Measurements from ENCODE around the gene FKBP6.
"Not testable (repeated sequence)": the region's sequence is repeated elsewhere in the genome, so short reads cannot be mapped to it uniquely, and the experiment has no call there.

FKBP6 gene

DNA sequence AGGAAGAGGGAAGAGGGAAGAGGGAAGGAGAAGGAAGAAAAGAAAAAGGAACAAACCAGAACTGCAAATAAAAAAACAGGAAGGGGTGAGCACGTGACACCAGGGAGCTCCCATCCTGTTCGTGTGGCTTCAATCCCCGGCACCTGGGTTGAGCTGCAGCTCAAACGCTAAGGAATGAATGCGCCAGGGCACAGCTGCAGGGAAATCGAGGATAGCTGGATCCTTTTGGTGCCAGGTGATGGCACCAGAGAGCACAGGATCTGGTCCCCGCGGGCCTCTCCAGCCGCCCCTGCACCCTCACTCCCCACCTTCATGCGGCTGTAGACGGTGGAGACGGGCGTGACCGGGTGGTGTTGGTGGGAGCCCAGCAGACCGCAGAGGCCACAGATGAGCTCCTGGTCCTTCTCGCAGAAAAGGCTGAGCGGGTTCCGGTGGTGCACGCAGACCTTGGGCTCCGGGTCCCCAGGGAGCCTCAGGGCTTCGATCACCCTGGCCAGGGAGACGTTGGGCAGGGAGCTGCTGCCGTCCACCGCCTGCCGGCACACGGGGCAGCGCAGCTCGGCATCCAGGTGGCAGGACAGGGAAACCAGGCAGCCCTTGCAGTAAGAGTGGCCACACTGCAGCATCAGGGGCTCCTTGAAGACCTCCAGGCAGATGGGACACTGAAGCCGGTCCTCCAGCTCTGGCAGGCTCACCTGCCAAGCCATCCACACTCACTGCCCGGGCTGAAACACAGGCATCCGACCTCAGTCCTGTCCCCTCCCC is 3.7 kb upstream of the FKBP6 start:
- peak; percentile 95 for DNase-seq

DNA sequence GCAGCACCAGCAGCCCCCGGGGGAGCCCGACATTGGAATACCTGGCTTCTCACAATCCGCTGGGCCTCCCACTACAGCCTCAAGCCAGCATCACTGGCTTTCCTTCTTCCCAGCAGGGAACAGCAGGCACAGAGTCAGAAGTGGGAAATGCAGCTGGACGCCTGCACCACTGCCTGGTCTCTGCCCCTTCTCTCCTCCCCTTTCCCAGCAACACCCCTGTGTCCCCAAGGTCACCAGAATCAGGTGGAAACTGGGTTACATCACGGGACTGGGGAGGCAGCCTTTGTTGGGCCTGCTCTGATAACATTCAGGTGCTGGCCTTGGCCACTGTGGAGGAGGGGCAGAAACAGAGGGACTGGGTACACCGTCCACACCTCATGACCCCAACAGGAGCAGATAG is 2.5 kb upstream of the FKBP6 start:
- DNase-seq: not testable (repeated sequence)

DNA sequence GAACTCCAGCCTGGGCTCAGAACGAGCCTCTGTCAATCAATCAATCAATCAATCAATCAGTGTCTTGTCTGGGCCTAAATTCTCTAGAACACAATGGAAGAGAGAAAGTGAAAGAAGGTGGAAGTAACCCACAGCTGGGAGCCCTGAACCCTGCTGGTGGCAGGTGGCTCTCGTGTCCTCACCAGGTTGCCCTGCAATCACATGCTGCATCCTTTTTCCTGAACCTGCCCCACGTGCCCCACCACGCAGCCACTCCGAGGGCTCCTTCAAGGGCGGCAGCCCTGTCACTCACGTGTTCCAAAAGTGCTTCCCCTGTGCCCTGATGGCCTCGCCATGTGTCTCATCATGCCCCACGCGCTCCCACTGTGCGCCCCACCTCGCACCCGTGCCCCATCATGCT is 512 bp upstream of the FKBP6 start:
- not testable (repeated sequence) for DNase-seq

DNA sequence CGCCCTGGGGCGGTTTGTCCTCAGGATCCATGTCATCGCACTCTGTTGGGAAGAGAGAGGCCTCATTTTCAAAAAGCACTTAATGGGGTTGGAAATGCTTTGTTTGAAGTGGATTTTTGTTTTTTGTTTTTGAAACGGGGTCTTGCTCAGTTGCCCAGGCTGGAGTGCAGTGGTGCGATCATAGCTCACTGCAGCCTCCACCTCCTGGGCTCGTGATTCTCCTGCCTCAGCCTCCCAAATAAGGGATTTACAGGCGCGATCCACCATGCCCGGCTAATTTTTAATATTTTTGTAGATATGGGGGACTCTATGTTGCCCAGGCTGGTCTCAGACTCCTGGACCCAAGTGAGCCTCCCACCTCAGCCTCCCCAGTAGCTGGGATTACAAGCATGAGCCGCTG is 735 bp downstream of the FKBP6 start:
- DNase-seq: no peak

DNA sequence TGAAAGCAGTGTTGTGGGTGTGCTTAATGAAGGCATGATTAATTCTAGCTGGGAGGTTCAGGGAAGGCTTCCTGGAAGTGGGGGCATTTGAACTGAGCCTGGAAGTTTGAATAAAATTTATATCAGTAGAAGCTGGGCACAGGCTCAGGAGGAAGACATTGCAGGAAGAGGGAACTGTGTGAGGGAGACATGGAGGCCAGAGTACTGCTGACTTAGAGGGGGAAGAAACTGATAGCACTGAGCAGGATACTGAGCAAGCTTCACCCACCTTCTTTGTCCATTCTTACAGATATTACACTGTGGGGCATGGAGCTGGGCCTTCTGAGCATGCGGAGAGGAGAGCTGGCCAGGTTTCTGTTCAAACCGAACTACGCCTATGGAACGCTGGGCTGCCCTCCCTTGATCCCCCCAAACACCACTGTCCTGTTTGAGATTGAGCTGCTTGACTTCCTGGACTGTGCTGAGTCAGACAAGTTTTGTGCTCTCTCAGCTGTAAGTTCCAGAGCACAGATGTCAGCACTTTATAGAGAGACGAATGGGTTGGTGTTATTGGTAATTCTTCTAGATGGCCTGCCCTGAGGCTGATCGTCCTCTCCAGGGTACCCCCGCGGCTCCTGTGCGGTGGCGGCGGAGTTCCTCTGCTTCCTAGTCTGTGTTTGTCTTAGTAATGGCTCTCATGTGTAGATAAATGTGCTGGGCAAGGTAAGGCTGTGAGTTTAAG is 2.1 kb downstream of the FKBP6 start:
- no peak for DNase-seq

DNA sequence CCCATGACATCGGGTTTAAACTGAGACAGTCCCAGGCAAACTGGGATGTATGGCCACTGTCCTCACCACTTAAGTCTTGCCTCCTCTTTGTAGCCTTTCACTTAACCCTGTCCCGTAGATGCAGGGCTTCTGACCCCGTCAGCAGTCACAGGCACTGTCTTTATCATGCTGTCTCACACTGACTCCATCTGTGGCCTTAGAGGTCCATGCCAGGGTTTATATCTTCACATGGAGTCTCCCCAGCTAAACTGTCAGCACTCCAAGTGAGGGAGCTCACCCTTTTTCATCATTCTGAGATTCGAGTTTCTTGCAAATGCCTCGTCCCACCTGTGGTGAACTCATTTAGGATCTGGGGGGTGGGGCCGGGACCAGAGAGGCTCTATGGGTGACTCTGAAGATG is 2.8 kb downstream of the FKBP6 start:
- DNase-seq: no peak

DNA sequence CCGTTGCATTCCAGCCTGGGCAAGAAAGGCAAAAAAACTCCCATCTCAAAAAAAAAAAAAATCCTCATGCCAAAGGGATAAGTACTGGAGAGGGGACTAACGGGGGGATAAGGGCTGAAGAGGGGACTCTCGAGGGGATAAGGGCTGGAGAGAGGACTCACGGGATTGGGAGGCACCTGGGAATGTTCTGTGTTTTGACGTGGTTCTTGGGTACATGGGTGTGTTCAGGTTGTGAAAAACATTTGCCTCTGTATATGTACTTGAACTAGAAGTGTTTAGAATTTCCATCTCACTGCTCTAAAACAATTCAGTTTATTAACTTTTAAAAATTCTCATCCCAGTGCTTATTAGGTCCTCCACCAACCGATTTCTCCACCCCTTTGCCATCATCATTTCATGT is 4.5 kb downstream of the FKBP6 start:
- DNase-seq: no peak

DNA sequence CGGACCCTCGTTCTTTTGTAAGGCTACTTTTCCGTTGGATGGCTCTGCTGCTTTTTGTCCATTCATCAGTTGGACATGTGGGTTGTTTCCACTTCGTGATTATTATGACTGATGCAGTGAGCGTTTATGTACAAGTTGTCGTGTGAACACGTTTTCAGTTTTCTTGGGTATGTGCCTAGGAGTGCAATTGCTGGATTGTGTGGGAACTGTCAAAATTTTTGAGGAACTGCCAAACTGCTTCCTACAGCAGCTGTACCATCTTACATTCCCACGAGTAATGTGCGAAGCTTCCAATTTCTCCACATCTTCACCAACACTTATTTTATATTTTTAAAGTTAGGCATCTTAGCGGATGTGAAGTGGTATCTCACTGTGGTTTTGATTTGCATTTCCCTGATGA is 10.4 kb downstream of the FKBP6 start:
- DNase-seq: no peak

DNA sequence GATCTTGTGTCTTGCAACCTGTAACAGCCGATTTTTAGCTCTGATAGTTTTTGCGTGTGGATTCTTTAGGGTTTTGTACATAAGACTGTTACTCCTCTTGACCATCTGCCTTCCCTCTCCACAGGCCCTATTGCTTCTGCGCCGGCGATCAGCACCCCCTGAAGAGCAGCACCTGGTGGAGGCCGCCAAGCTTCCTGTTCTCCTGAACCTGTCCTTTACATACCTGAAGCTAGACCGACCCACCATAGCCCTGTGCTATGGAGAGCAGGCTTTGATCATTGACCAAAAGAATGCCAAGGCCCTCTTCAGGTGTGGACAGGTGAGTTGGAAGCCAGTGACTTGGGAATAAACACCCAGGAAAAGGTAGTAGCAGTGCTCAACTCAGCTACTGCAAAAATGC is 12.6 kb downstream of the FKBP6 start:
- DNase-seq: no peak

DNA sequence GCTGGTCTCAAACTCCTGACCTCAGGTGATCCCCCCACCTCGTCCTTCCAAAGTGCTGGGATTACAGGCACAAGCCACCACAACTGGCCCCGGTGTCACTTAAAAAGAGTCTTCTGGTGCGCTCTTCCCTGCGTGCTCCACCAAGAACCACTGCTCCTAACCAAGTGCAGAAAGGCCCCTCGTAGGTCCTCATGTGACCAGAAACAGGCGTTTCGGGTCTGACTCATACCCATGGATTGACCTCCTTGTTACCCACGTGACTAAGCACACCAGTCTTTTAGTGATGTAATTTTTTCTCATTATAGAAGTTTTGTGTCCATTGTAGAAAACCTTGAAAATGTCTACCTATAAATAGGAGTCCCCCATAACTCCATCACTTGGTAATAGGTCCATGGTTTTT is 13.9 kb downstream of the FKBP6 start:
- DNase-seq: peak; percentile 55

DNA sequence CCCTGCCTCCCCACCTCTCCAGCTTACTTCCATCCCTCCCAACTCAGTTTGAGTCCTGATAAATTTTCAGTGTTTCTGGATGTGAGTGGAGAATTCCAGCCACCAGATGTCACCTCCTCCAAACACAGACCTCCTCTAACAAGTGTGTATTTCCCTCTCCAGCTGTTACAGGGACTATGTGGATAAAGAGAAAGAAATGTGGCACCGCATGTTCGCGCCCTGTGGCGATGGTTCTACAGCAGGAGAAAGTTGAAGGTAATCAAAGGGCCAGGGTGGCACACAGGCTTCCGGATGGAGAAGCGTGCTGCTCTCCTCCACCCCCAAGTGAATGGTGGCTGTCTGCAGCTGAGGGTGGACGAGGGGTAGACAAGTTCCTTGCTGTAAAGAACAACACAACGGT is 14.7 kb downstream of the FKBP6 start:
- peak; percentile 81 for DNase-seq

DNA sequence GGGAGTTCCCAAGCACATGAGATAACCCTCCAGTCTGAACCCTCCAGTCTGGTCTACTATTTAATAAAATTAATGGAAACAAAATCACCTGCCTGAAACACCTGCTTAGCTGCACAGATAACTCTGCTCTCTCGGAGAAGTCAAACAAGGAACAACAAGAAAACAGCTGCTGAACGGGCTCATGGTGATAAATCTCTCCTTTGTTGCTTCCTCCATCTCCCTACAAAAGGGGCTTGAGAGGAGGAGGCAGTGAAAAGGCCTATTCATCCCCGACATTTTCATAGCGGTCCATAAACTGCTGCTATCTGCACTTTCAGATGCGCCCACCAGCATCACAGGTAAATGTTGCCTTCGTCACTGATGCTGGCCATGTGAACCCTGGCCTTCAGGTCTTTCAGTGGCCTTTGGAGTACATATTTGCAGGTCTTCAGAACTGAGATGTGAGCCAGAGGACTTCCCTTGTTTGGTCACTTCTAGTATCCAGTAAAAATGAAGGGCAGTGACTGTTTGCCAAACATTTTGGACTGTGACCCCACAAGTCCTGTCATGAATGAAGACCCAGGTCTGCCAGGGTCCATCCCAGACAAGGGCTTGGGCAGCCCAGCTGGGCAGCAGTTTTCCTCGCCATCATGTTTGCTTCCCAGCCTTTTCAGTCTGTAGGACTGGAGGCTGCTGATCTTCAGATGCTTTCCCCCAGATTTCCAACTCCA is 15.9 kb downstream of the FKBP6 start:
- no peak for DNase-seq

DNA sequence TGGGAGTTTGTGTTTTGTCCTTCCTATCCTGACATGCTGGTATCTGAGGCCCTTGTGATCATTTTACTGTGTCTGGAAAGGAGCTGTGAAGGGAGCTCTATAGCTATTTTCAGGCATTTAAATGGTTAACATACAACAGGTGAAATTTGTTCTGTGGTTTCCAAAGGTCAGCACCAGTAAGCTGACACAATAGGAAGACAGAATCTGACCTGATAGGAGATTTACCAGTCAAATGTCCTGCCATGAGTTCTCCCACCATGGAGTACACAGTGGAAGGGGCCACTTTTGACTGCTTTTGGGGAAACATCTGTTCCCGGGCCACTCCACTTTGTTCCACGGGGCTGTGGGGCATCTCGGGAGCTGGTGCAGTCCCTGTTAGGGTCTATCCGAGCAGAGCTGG is 17.6 kb downstream of the FKBP6 start:
- DNase-seq: no peak

DNA sequence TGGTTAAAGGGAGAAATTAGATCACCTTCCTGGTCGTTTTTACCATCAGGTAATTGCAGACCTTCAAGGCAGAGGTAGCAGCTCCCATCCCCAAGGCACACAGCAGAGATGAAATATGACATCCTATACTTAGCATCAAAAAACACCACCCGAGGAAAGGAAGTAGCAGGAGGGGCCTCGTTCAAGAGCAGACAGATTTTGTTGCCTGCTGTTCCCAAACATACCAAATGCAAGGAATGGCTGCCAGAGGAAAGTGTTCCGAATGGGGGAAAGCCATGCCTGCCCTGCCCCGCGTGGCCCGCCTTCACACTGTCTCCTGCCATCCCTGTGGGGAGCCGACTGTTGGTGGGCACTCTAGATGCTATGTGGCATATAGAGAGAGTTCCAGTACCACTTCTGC is 18.0 kb downstream of the FKBP6 start:
- no peak for DNase-seq

DNA sequence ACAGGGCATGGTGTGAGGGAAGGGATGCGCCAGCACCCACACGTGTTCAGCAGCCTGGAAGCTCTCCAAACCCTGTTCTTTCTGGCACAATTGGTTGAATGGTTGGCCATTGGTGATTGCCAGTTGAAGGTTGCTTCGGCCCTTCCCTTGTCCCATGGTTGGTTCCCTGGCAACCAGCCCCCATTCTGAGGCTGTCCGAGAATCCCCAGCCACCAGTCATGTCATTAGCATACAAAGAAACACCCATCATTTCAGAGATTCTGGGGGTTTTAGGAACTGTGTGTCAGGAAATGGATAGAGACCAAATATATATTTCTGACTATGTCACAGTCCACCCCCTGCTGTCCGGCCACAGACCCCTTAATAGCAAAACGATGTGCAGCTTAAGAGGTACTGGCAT is 21.8 kb downstream of the FKBP6 start:
- DNase-seq: no peak

DNA sequence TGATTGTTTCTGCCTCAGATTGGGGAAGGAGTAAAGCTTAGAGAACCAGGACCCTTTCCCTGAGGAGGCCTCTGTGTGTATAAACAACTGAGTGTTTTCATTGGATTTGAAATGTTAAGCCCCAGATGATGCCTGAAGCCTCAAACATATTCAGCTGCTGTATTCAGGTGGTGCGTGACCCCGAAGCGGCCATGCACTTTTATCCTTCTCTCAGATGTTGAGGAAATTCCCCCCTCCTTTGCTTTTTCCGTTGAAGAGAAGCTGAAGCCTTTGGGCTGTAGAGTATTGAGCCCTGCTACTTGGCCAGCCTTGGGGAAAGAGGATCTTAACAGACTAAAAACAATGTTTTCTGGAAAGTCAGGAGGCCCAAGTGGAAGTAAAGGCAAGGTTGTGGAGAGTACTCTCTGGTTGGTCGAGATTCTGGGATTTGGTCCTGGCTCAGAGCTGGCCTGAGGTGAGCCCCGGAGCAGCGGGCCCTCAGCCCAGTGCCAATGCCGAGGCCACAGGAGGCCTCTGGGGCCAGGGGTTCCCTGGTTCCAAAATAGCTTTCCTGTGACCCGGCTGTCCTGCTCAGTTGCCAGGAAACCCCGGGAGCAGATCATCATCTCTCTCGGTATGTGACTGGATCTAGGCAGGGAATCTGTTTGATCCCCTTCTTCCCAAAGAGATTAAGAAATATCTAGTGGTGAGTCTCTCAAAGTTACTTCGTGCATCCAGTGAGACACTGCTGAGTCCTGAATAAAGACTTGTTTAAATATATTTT is 22.5 kb downstream of the FKBP6 start:
- no peak for DNase-seq

DNA sequence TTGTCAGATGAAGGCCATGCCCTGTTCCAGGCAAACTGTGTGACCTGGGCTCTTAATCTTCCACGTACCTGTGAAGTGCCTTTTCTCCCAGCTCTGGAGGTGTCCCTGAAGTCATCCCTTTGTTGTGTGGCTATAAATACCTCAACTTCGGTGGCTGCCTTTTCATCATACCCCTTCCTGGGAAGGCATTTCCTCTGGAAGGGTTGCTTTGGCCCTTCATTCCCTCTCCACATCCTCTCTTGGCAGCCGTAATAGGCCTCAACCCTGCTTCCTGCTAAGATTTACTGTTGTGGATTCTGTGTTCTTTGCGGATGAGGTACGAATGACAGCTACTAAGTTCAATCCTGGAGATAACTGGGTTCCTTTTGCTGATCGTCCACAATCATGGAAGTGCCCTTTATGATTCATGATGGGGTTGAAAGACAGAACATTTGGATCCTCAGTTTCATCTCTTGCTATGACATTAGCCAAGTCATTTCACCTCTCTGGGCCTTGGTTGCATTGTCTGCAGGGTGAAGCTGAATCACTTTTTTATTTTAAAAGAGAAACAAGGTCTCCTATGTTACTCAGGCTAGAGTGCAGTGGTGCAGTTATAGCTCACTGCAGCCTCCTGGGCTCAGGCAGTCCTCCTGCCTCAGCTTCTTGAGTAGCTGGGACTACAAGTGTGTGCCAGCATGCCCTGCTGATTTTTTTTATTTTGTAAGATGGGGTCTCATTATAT is 23.6 kb downstream of the FKBP6 start:
- DNase-seq: no peak

DNA sequence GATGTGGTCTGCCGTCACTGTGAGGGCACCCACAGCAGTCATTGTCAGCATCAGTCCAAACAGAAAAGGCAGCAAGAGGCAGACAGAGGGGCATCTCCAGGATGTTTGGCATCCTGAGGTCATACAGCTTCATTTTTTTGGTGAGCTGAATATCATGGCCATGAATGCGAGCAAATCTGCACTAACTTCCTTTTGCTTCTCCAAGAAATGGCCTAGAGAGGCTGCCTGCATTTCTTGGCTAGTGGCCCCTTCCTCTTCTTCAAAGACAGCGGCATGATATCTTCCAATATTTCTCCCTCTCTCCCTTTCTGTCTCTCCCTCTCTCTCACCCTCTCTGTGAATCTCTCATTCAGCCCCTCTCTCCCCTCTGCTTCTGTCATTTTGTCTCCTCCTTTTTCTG is 24.8 kb downstream of the FKBP6 start:
- no peak for DNase-seq

DNA sequence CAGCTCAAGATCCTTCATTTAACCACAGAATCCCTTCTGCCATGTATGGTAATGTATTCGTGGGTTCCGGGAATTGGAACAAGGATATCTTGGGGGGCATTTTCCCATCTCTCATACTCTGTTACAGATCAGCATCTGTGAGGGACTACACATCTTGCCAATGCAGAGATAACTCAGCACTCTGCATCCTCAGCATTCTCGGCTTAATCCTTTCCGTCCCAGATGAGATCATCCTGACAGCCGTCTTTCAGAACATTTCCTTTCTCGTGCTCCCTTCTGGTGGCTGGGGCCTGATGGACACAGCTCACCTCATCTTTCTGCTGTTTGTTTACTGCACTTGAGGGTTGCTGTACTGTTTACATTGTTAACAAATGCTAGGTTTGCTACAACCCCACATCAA is 25.3 kb downstream of the FKBP6 start:
- DNase-seq: peak; percentile 98

DNA sequence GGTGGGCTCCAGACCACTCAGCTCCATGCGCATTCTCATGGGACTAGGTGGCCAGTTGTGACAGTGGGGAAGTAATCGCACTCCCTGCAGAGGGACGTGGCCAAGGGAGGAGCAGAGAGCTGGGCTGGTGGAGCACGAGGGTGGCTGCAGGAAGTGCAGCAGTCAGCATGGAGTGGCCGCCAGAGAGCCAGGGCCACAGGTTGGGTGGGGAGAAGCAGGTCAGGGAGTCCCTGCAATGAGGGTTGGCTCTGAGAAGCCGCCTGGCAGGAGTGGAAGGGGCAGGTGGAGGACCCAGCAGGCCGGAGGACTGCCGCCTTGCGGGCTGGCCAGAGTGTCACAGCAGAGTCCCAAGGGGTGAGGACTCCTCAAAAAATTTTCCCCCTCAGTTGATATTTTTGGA is 26.2 kb downstream of the FKBP6 start:
- DNase-seq: no peak

DNA sequence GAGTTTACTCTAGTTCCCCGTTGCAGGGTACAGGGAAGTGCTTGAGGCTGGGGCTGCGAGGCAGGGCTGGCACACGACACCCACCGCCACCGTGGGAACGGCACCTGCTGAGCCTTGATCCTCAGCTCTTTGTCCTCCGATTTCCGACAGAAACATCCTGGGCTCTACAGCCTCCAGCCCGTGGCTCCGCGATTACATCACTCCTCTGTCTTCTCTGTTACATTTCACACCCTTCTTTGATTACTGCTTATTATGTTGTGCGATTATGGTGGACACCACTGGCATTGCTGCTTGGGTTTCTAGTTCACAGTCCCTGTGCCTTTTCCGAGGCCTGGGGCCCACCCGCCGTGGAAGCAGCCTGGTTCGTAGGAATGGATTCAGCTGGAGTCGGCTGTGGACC is 26.9 kb downstream of the FKBP6 start:
- no peak for DNase-seq

DNA sequence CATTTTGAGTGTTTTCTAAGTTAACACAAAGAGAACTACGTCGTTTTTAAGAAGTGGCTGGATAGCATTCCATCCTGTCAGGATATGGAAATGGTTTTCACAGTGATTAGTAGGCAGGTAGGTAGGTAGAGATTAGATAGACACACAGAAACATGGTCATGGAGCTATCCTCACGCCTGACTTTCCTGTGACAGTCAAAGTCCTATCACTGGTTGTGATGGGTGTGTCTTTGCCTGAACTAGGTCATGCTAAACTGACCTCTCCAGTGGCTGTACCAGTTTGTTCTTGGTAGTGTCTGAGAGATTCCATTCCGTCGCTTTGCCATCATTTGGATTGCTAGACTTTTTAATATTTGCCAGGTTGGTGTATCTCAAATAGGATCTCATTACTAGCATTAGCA is 28.2 kb downstream of the FKBP6 start:
- peak; percentile 20 for DNase-seq
